ENCODE data around the gene WDR11. TPM values are rescaled to one million over a fixed set of nuclear protein-coding genes. Genes with fewer than 3 reads are reported as not detected.

The WDR11 gene
- total and polyA plus RNA-seq, 2 donors from 2014 or later: 20.5 to 60.8 TPM

DNA sequence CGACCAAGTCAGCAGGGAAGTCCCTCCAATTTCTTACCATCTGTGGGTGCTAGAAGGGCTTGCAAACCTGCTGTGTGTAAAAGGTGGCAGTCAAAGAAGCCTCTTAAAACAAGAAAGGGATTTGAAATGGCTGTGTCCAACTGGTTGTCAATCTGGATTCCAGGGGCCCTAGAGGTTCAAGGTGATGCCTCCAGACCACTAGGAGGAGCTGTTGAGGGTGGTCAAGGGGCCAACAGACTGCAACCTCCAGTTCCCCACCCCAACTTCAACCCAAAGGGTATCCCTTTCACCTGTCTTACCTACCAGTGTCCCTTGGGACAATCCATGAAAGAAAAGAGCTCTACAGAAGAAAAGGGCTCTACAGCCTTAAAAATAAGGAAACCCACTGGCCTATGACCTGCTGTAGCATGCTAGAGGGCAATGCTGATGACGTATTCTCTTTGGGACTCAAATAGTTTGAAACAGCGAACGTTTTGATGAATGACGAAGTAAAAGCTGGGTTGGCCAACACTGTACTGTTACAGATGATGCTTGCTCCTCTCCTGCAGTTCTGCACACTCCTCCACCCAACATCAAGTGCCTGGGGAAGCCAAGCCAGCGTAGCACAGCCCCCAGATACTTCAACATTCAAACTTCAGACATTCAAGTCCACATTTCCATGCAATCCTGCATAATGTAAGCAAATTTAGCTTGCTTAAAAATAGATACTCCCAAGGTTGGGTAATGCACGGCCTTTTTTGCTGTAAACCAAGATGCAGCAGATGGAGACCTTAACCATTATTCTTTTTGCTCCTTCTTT is 45.9 kb upstream of the WDR11 start:
- Histone ChIP-seq H3K36me3 (ENCODE audit: control insufficient read depth in 2 of 3, insufficient read depth in 3 of 3, low read length in 3 of 3) (no peaks in the 10 kb centered on the region), H3K9ac (ENCODE audit: low read length in 3 of 3) (no peak overlapping the region), H3K27me3 (ENCODE audit: control insufficient read depth, insufficient read depth, low read length) (no peaks in the 10 kb centered on the region), H3K27ac (ENCODE audit: low read depth in 2 of 2, low read length in 2 of 2) (no peak overlapping the region), H3K9me3 (ENCODE audit: control insufficient read depth in 2 of 3, insufficient read depth in 1 of 3, low read length in 3 of 3) (no peaks in the 10 kb centered on the region), H3K4me3 (ENCODE audit: low read length in 3 of 3) (no peak overlapping the region), H3K4me1 (ENCODE audit: control insufficient read depth in 2 of 3, insufficient read depth in 2 of 3, low read depth in 1 of 3, low read length in 3 of 3) (no peaks in the 10 kb centered on the region)
- no peak for FAIRE-seq
- intact Hi-C loops (cut with DNase I): no loop called here
- TF ChIP-seq, protein P1, sequence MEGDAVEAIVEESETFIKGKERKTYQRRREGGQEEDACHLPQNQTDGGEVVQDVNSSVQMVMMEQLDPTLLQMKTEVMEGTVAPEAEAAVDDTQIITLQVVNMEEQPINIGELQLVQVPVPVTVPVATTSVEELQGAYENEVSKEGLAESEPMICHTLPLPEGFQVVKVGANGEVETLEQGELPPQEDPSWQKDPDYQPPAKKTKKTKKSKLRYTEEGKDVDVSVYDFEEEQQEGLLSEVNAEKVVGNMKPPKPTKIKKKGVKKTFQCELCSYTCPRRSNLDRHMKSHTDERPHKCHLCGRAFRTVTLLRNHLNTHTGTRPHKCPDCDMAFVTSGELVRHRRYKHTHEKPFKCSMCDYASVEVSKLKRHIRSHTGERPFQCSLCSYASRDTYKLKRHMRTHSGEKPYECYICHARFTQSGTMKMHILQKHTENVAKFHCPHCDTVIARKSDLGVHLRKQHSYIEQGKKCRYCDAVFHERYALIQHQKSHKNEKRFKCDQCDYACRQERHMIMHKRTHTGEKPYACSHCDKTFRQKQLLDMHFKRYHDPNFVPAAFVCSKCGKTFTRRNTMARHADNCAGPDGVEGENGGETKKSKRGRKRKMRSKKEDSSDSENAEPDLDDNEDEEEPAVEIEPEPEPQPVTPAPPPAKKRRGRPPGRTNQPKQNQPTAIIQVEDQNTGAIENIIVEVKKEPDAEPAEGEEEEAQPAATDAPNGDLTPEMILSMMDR (IDR thresholded peaks at IDR 0.05; ENCODE audit: borderline replicate concordance, extremely low read depth, insufficient read depth): no peak
- DNase-seq: no peak

DNA sequence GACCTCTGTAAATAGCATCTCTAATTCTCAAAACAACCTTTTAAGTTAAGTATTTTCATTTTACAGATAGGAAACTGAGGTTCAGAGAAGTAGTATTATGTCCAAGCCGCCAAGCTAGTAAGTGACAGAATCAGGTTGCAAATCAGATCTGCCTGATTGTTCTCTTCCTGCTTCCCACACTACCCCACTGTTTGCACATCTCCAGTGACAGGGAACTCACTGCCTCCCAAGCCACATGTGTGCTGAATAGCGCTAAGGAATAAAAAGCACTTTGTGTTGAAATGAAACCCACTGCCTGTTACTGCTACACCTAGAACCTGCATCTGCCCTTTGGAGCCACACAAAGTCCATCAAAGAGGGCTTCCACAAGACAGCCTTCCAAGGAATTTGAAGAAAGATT is 45.1 kb upstream of the WDR11 start:
- no peaks in the 10 kb centered on the region for H3K4me1 ChIP-seq (ENCODE audit: control insufficient read depth in 2 of 3, insufficient read depth in 2 of 3, low read depth in 1 of 3, low read length in 3 of 3)
- H3K36me3 ChIP-seq (ENCODE audit: control insufficient read depth in 2 of 3, insufficient read depth in 3 of 3, low read length in 3 of 3): no peaks in the 10 kb centered on the region
- H3K9me3 ChIP-seq (ENCODE audit: control insufficient read depth in 2 of 3, insufficient read depth in 1 of 3, low read length in 3 of 3): no peaks in the 10 kb centered on the region
- FAIRE-seq: no peak
- TF ChIP-seq, protein P1 (IDR thresholded peaks at IDR 0.05; ENCODE audit: borderline replicate concordance, extremely low read depth, insufficient read depth): no peak
- H3K27ac ChIP-seq (ENCODE audit: low read depth in 2 of 2, low read length in 2 of 2): no peak overlapping the region
- no peak overlapping the region for H3K9ac ChIP-seq (ENCODE audit: low read length in 3 of 3)
- DNase-seq: no peak
- intact Hi-C loops (cut with DNase I): no loop called here
- no peak overlapping the region for H3K4me3 ChIP-seq (ENCODE audit: low read length in 3 of 3)
- no peaks in the 10 kb centered on the region for H3K27me3 ChIP-seq (ENCODE audit: control insufficient read depth, insufficient read depth, low read length)

DNA sequence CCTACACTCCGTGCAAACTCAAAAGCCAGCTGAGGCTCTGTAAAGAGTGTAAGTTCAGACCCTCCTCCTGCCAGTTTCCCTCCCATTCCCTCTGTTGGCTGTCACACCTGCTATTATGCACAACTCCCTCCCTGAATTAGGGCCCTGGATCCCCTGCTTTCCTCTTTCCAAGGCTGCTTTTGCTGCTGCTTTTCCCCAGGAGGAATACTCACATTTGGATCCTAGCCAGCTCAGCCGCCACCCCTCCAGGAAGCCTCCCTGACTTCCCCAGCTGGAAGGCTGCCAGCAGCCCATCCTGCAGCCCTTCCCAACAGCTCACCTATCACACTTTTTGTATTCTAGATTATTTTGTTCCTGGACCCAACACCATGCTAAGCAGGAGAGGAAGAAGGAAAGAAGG is 40.9 kb upstream of the WDR11 start:
- Histone ChIP-seq H3K9ac (ENCODE audit: low read length in 3 of 3) (no peak overlapping the region), H3K36me3 (ENCODE audit: control insufficient read depth in 2 of 3, insufficient read depth in 3 of 3, low read length in 3 of 3) (no peaks in the 10 kb centered on the region), H3K27ac (ENCODE audit: low read depth in 2 of 2, low read length in 2 of 2) (no peak overlapping the region), H3K4me1 (ENCODE audit: control insufficient read depth in 2 of 3, insufficient read depth in 2 of 3, low read depth in 1 of 3, low read length in 3 of 3) (no peaks in the 10 kb centered on the region), H3K9me3 (ENCODE audit: control insufficient read depth in 2 of 3, insufficient read depth in 1 of 3, low read length in 3 of 3) (no peaks in the 10 kb centered on the region), H3K4me3 (ENCODE audit: low read length in 3 of 3) (no peak overlapping the region), H3K27me3 (ENCODE audit: control insufficient read depth, insufficient read depth, low read length) (no peaks in the 10 kb centered on the region)
- intact Hi-C loops (cut with DNase I): no loop called here
- DNase-seq (no peak), FAIRE-seq (no peak)
- TF ChIP-seq, protein P1 (IDR thresholded peaks at IDR 0.05; ENCODE audit: borderline replicate concordance, extremely low read depth, insufficient read depth): no peak

All from kidney (tissue), 14 donors.